Esophagus squamous epithelium (tissue), 4 donors: ENCODE measurements around the gene GALNT16.

ENCODE experiments used
- POLR2A ChIP-seq, 4 donors: fragments of 450-650 bp; IDR thresholded peaks; one replicate each; pipeline ENCODE4 v1.6.1; 2017; ENCODE audit warnings: antibody characterized with exemption in 4 of 4, mild to moderate bottlenecking in 4 of 4, moderate library complexity in 3 of 4
- TF ChIP-seq, protein P1 (sequence below), 6 experiments: fragments of 450-650 bp in 4 of 6; fragments of 200-600 bp in 2 of 6; sonication (generic) in 2 of 6; IDR thresholded peaks; one replicate each; pipeline ENCODE4 v1.5.1; 2016 to 2019; ENCODE audit warnings: antibody characterized with exemption in 6 of 6, mild to moderate bottlenecking in 4 of 6, moderate library complexity in 4 of 6

DNA sequence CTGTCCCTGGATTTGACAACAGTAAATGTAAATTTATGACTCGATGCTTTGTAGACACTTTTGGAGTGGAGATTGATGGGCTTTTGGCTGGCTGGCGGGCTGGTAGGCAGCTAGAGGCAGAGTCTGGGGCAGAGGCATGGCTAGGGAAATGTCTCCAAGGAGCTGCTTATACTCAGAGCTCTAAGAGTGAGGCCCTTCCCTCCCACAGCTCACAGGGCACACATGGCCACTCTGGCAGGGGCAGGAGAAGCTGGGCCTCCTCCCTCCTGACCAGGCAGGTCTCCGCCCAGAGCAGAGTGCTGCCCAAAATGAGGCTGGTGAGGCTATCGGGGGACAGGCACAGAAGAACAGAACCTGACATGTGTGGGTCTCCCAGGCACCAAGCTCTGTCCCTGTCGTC, 67.5 kb downstream of the GALNT16 start:
- TF ChIP-seq POLR2A (IDR thresholded peaks at IDR 0.05) = no peak
- TF ChIP-seq, protein P1, sequence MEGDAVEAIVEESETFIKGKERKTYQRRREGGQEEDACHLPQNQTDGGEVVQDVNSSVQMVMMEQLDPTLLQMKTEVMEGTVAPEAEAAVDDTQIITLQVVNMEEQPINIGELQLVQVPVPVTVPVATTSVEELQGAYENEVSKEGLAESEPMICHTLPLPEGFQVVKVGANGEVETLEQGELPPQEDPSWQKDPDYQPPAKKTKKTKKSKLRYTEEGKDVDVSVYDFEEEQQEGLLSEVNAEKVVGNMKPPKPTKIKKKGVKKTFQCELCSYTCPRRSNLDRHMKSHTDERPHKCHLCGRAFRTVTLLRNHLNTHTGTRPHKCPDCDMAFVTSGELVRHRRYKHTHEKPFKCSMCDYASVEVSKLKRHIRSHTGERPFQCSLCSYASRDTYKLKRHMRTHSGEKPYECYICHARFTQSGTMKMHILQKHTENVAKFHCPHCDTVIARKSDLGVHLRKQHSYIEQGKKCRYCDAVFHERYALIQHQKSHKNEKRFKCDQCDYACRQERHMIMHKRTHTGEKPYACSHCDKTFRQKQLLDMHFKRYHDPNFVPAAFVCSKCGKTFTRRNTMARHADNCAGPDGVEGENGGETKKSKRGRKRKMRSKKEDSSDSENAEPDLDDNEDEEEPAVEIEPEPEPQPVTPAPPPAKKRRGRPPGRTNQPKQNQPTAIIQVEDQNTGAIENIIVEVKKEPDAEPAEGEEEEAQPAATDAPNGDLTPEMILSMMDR (IDR thresholded peaks at IDR 0.05) = no peak
